GM23338 (cell line): ENCODE results near the gene SLC23A2. TPM values are rescaled to one million over a fixed set of nuclear protein-coding genes. Genes with fewer than 3 reads are reported as not detected.

Experiments used
- ATAC-seq: fragments of 200-7000 bp; cut with Tn5 transposase; 3 replicates; pipeline ENCODE4 v1.9.1; 2020
- DNase-seq: peaks from one replicate; pipeline ENCODE4 v3.0.0-alpha.2; 2015; ENCODE audit warnings: low spot score
- H2AFZ ChIP-seq: fragments of 200-600 bp; sonication (generic); 2 replicates; pipeline ENCODE4 v1.8.0; 2016; ENCODE audit warnings: antibody characterized with exemption, mild to moderate bottlenecking, moderate library complexity
- H3F3A ChIP-seq: fragments of 200-600 bp; sonication (generic); replicated peaks from 2 replicates; pipeline ENCODE4 v1.8.0; 2017; ENCODE audit warnings: antibody characterized with exemption, mixed run types, low read depth
- H3K27ac ChIP-seq: fragments of 200-600 bp; sonication (generic); 2 replicates; pipeline ENCODE4 v1.6.1; 2016; ENCODE audit warnings: low read depth
- H3K27me3 ChIP-seq: fragments of 200-600 bp; sonication (generic); 2 replicates; pipeline ENCODE4 v1.8.0; 2016; ENCODE audit warnings: mild to moderate bottlenecking, mixed run types, moderate library complexity; ENCODE audit not compliant: insufficient read depth
- H3K36me3 ChIP-seq: fragments of 200-600 bp; sonication (generic); 2 replicates; pipeline ENCODE4 v1.8.0; 2016; ENCODE audit warnings: mild to moderate bottlenecking; ENCODE audit not compliant: insufficient read depth
- H3K4me1 ChIP-seq: fragments of 200-600 bp; sonication (generic); 2 replicates; pipeline ENCODE4 v1.8.0; 2016; ENCODE audit warnings: mild to moderate bottlenecking, moderate library complexity; ENCODE audit not compliant: insufficient read depth
- H3K4me2 ChIP-seq: fragments of 200-600 bp; sonication (generic); 2 replicates; pipeline ENCODE4 v1.7.1; 2017; ENCODE audit warnings: mixed run types
- H3K4me3 ChIP-seq: fragments of 200-600 bp; sonication (generic); 2 replicates; pipeline ENCODE4 v1.6.1; 2016; ENCODE audit warnings: mixed run types
- H3K79me2 ChIP-seq: fragments of 200-600 bp; sonication (generic); replicated peaks from 2 replicates; pipeline ENCODE4 v1.8.0; 2017; ENCODE audit warnings: mild to moderate bottlenecking; ENCODE audit not compliant: insufficient read depth
- H3K9me2 ChIP-seq: fragments of 200-600 bp; sonication (generic); 2 replicates; pipeline ENCODE4 v1.8.0; 2017; ENCODE audit not compliant: insufficient read depth
- H4K20me1 ChIP-seq: fragments of 200-600 bp; sonication (generic); replicated peaks from 2 replicates; pipeline ENCODE4 v1.8.0; 2017; ENCODE audit warnings: mild to moderate bottlenecking; ENCODE audit not compliant: insufficient read depth
- H3K27ac Mint-ChIP-seq: 2 replicates; pipeline ENCODE4 v1.8.0; 2020; ENCODE audit warnings: inconsistent platforms, mild to moderate bottlenecking, moderate library complexity, mixed read lengths
- H3K27me3 Mint-ChIP-seq: 3 replicates; pipeline ENCODE4 v1.8.0; 2022; ENCODE audit warnings: low read depth, mild to moderate bottlenecking, moderate library complexity, mixed read lengths, inconsistent platforms; ENCODE audit not compliant: insufficient read depth, poor library complexity
- H3K36me3 Mint-ChIP-seq: 3 replicates; pipeline ENCODE4 v1.8.0; 2021; ENCODE audit warnings: low read depth, mild to moderate bottlenecking, inconsistent platforms, moderate library complexity, mixed read lengths
- H3K4me1 Mint-ChIP-seq: 3 replicates; pipeline ENCODE4 v1.8.0; 2020; ENCODE audit warnings: mild to moderate bottlenecking, inconsistent platforms, mixed read lengths
- H3K4me3 Mint-ChIP-seq: 3 replicates; pipeline ENCODE4 v1.8.0; 2021; ENCODE audit warnings: moderate library complexity, mild to moderate bottlenecking, inconsistent platforms, mixed read lengths
- H3K9me3 Mint-ChIP-seq: 3 replicates; pipeline ENCODE4 v1.8.0; 2020; ENCODE audit warnings: moderate library complexity, mild to moderate bottlenecking, inconsistent platforms, mixed read lengths
- CREB1 ChIP-seq: fragments of 250-450 bp; sonication (Bioruptor Pico); IDR thresholded peaks from 2 replicates; pipeline ENCODE4 v1.5.0; 2020; ENCODE audit warnings: low read depth, mild to moderate bottlenecking, moderate library complexity
- EZH2 ChIP-seq: fragments of 200-600 bp; sonication (generic); IDR thresholded peaks from one replicate; pipeline ENCODE4 v1.8.0; 2017; ENCODE audit warnings: antibody characterized with exemption, mild to moderate bottlenecking, low read depth; ENCODE audit not compliant: unreplicated experiment
- EZH2phosphoT487 ChIP-seq: fragments of 200-600 bp; sonication (generic); IDR thresholded peaks from one replicate; pipeline ENCODE4 v1.8.1; 2018; ENCODE audit warnings: antibody characterized with exemption; ENCODE audit not compliant: unreplicated experiment
- JUNB ChIP-seq: IDR thresholded peaks from one replicate; pipeline ENCODE4 v1.6.1; 2016; ENCODE audit warnings: antibody characterized with exemption; ENCODE audit not compliant: unreplicated experiment
- NANOG ChIP-seq: IDR thresholded peaks from 2 replicates; pipeline ENCODE4 v1.6.1; 2016; ENCODE audit warnings: antibody characterized with exemption, borderline replicate concordance
- ZNF114 ChIP-seq: fragments of 250-450 bp; sonication (Bioruptor Pico); IDR thresholded peaks from 2 replicates; pipeline ENCODE4 v1.5.0; 2020; ENCODE audit warnings: mild to moderate bottlenecking, moderate library complexity
- ZNF331 ChIP-seq: fragments of 250-450 bp; sonication (Bioruptor Pico); IDR thresholded peaks from 2 replicates; pipeline ENCODE4 v1.5.0; 2020; ENCODE audit warnings: low read depth, mild to moderate bottlenecking, moderate library complexity
- polyA plus RNA-seq: library from polyadenylated mRNA; unstranded; fragments of >200 nt; fragmentation: Nextera tagmentation; extraction: Ambion mirVana; gene quantifications from 2 replicates; pipeline ENCODE4 v1.2.1, GENCODE V29; 2016
- total RNA-seq: library from RNA; depleted of rRNA; stranded (reverse); fragments of >200 nt; shearing (Covaris generic); gene quantifications from 2 replicates; pipeline ENCODE4 v1.2.3, GENCODE V29; 2014
- TF ChIP-seq, protein P1 (sequence below): IDR thresholded peaks from 2 replicates; pipeline ENCODE4 v1.6.1; 2016; ENCODE audit warnings: antibody characterized with exemption
- TF ChIP-seq, protein P2 (sequence below), 2 experiments: fragments of 200-600 bp in 1 of 2; sonication (generic) in 1 of 2; conservative IDR thresholded peaks; 2 replicates each; pipeline versions ENCODE4 v1.5.1 to v1.6.1; 2016 to 2017; ENCODE audit warnings: antibody characterized with exemption in 2 of 2, low read depth in 2 of 2, mild to moderate bottlenecking in 2 of 2, moderate library complexity in 1 of 2
- TF ChIP-seq, protein P3 (sequence below): IDR thresholded peaks from one replicate; pipeline ENCODE4 v1.6.1; 2018; ENCODE audit warnings: antibody characterized with exemption; ENCODE audit not compliant: unreplicated experiment
- TF ChIP-seq, protein P4 (sequence below): fragments of 250-450 bp; sonication (Bioruptor Pico); IDR thresholded peaks from 2 replicates; pipeline ENCODE4 v1.5.0; 2020; ENCODE audit warnings: mild to moderate bottlenecking, moderate library complexity

Gene SLC23A2
- total and polyA plus RNA-seq, 2 experiments from 2014 or later = 4.4 to 20.2 TPM

DNA sequence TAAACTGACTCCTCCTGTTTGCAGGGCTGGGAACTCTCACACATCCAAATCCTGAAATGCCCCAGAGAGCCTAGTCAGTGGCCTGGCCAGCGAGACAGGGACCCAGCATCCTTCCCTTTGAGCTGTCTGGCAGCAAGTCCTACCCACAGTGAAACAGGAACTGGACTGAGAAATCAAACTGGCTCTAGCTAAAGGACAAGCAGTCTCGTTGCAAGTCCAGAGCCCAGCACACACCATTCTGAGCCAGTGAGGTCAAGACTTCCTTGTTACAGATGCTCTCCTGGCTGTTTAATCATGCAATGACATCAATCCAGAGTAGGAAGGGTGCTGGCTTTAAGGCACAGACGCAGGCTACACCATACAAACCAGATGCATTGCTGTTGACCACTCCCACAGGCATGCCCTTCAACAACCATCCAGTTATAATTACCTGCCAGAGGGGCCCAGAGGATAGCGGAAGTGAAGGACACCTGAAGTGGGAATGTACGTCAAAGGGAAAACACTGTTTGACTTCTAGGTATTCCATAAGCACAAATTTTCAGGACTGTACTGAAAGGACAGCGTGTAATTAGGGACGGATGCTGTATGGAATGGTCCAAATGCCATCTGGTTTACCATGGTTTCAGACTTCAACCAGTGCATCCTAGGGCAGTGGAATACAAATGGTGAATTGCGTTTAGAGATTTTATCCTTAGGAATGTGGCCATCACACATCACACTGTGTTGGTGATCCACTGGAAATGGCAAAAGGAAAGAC is 114.4 kb downstream of the SLC23A2 start:
- no peaks in the 10 kb centered on the region for H3F3A ChIP-seq
- H3K27me3 Mint-ChIP-seq = peaks cover 2% of the 10 kb centered on the region
- no peaks in the 10 kb centered on the region for H3K9me2 ChIP-seq
- no peaks in the 10 kb centered on the region for H3K36me3 Mint-ChIP-seq
- no peaks in the 10 kb centered on the region for H3K36me3 ChIP-seq
- TF ChIP-seq EZH2phosphoT487 = no peak
- TF ChIP-seq, protein P1, sequence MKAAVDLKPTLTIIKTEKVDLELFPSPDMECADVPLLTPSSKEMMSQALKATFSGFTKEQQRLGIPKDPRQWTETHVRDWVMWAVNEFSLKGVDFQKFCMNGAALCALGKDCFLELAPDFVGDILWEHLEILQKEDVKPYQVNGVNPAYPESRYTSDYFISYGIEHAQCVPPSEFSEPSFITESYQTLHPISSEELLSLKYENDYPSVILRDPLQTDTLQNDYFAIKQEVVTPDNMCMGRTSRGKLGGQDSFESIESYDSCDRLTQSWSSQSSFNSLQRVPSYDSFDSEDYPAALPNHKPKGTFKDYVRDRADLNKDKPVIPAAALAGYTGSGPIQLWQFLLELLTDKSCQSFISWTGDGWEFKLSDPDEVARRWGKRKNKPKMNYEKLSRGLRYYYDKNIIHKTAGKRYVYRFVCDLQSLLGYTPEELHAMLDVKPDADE = no peak
- no peak for TF ChIP-seq ZNF114 (CRISPR knock-in tag)
- TF ChIP-seq, protein P2, sequence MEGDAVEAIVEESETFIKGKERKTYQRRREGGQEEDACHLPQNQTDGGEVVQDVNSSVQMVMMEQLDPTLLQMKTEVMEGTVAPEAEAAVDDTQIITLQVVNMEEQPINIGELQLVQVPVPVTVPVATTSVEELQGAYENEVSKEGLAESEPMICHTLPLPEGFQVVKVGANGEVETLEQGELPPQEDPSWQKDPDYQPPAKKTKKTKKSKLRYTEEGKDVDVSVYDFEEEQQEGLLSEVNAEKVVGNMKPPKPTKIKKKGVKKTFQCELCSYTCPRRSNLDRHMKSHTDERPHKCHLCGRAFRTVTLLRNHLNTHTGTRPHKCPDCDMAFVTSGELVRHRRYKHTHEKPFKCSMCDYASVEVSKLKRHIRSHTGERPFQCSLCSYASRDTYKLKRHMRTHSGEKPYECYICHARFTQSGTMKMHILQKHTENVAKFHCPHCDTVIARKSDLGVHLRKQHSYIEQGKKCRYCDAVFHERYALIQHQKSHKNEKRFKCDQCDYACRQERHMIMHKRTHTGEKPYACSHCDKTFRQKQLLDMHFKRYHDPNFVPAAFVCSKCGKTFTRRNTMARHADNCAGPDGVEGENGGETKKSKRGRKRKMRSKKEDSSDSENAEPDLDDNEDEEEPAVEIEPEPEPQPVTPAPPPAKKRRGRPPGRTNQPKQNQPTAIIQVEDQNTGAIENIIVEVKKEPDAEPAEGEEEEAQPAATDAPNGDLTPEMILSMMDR (conservative IDR thresholded peaks at IDR 0.05; ENCODE audit: low read depth in 2 of 2) = no peak
- no peak for TF ChIP-seq NANOG
- TF ChIP-seq, protein P3, sequence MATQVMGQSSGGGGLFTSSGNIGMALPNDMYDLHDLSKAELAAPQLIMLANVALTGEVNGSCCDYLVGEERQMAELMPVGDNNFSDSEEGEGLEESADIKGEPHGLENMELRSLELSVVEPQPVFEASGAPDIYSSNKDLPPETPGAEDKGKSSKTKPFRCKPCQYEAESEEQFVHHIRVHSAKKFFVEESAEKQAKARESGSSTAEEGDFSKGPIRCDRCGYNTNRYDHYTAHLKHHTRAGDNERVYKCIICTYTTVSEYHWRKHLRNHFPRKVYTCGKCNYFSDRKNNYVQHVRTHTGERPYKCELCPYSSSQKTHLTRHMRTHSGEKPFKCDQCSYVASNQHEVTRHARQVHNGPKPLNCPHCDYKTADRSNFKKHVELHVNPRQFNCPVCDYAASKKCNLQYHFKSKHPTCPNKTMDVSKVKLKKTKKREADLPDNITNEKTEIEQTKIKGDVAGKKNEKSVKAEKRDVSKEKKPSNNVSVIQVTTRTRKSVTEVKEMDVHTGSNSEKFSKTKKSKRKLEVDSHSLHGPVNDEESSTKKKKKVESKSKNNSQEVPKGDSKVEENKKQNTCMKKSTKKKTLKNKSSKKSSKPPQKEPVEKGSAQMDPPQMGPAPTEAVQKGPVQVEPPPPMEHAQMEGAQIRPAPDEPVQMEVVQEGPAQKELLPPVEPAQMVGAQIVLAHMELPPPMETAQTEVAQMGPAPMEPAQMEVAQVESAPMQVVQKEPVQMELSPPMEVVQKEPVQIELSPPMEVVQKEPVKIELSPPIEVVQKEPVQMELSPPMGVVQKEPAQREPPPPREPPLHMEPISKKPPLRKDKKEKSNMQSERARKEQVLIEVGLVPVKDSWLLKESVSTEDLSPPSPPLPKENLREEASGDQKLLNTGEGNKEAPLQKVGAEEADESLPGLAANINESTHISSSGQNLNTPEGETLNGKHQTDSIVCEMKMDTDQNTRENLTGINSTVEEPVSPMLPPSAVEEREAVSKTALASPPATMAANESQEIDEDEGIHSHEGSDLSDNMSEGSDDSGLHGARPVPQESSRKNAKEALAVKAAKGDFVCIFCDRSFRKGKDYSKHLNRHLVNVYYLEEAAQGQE = no peak
- no peak for TF ChIP-seq JUNB
- TF ChIP-seq ZNF331 (CRISPR knock-in tag) = no peak
- no peak for TF ChIP-seq EZH2
- TF ChIP-seq, protein P4, sequence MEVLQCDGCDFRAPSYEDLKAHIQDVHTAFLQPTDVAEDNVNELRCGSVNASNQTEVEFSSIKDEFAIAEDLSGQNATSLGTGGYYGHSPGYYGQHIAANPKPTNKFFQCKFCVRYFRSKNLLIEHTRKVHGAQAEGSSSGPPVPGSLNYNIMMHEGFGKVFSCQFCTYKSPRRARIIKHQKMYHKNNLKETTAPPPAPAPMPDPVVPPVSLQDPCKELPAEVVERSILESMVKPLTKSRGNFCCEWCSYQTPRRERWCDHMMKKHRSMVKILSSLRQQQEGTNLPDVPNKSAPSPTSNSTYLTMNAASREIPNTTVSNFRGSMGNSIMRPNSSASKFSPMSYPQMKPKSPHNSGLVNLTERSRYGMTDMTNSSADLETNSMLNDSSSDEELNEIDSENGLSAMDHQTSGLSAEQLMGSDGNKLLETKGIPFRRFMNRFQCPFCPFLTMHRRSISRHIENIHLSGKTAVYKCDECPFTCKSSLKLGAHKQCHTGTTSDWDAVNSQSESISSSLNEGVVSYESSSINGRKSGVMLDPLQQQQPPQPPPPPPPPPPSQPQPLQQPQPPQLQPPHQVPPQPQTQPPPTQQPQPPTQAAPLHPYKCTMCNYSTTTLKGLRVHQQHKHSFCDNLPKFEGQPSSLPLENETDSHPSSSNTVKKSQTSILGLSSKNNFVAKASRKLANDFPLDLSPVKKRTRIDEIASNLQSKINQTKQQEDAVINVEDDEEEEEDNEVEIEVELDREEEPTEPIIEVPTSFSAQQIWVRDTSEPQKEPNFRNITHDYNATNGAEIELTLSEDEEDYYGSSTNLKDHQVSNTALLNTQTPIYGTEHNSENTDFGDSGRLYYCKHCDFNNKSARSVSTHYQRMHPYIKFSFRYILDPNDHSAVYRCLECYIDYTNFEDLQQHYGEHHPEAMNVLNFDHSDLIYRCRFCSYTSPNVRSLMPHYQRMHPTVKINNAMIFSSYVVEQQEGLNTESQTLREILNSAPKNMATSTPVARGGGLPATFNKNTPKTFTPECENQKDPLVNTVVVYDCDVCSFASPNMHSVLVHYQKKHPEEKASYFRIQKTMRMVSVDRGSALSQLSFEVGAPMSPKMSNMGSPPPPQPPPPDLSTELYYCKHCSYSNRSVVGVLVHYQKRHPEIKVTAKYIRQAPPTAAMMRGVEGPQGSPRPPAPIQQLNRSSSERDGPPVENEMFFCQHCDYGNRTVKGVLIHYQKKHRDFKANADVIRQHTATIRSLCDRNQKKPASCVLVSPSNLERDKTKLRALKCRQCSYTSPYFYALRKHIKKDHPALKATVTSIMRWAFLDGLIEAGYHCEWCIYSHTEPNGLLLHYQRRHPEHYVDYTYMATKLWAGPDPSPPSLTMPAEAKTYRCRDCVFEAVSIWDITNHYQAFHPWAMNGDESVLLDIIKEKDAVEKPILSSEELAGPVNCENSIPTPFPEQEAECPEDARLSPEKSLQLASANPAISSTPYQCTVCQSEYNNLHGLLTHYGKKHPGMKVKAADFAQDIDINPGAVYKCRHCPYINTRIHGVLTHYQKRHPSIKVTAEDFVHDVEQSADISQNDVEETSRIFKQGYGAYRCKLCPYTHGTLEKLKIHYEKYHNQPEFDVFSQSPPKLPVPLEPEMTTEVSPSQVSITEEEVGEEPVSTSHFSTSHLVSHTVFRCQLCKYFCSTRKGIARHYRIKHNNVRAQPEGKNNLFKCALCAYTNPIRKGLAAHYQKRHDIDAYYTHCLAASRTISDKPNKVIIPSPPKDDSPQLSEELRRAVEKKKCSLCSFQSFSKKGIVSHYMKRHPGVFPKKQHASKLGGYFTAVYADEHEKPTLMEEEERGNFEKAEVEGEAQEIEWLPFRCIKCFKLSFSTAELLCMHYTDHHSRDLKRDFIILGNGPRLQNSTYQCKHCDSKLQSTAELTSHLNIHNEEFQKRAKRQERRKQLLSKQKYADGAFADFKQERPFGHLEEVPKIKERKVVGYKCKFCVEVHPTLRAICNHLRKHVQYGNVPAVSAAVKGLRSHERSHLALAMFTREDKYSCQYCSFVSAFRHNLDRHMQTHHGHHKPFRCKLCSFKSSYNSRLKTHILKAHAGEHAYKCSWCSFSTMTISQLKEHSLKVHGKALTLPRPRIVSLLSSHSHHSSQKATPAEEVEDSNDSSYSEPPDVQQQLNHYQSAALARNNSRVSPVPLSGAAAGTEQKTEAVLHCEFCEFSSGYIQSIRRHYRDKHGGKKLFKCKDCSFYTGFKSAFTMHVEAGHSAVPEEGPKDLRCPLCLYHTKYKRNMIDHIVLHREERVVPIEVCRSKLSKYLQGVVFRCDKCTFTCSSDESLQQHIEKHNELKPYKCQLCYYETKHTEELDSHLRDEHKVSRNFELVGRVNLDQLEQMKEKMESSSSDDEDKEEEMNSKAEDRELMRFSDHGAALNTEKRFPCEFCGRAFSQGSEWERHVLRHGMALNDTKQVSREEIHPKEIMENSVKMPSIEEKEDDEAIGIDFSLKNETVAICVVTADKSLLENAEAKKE (CRISPR knock-in tag) = no peak
- TF ChIP-seq CREB1 (CRISPR knock-in tag) = no peak
- H3K4me2 ChIP-seq = no peak overlapping the region
- no peak for ATAC-seq
- H3K4me3 Mint-ChIP-seq = no peak overlapping the region
- H3K27ac Mint-ChIP-seq = no peak overlapping the region
- H3K4me1 Mint-ChIP-seq = no peaks in the 10 kb centered on the region
- DNase-seq = no peak
- no peak overlapping the region for H3K4me3 ChIP-seq
- H3K79me2 ChIP-seq = no peaks in the 10 kb centered on the region
- H3K4me1 ChIP-seq = no peaks in the 10 kb centered on the region
- H4K20me1 ChIP-seq = no peaks in the 10 kb centered on the region; the same call in none of the 2 replicates
- no peak overlapping the region for H3K27ac ChIP-seq
- H3K9me3 Mint-ChIP-seq = no peaks in the 10 kb centered on the region
- no peaks in the 10 kb centered on the region for H3K27me3 ChIP-seq
- H2AFZ ChIP-seq = no peak overlapping the region
